ENCODE data around the gene UGT1A10.
A peak's percentile ranks its signal among the peaks of the same experiment; 100 is the strongest.

Gene UGT1A10

GRCh38 chr2:233638836-233639235, 2.6 kb downstream of the UGT1A10 start:
- TF ChIP-seq USF1 (IDR thresholded peaks at IDR 0.05) (no peak), NFIC (IDR thresholded peaks at IDR 0.05) (no peak), TCF12 (IDR thresholded peaks at IDR 0.05; ENCODE audit: low read depth) (no peak), TEAD4 (IDR thresholded peaks at IDR 0.05) (no peak), EGR1 (IDR thresholded peaks at IDR 0.05) (no peak), EP300 (IDR thresholded peaks at IDR 0.05; ENCODE audit: borderline replicate concordance) (no peak), REST (IDR thresholded peaks at IDR 0.05; ENCODE audit: low read depth) (no peak), MAX (IDR thresholded peaks at IDR 0.05) (no peak), YY1 (IDR thresholded peaks at IDR 0.05; ENCODE audit: low read depth) (no peak)

- TF ChIP-seq RAD21 (IDR thresholded peaks at IDR 0.05; ENCODE audit: low read depth) (no peak), FOXM1 (IDR thresholded peaks at IDR 0.05; ENCODE audit: borderline replicate concordance, low read depth) (no peak), NFIC (IDR thresholded peaks at IDR 0.05) (no peak), TAF1 (IDR thresholded peaks at IDR 0.05; ENCODE audit: low read depth) (no peak), YY1 (IDR thresholded peaks at IDR 0.05; ENCODE audit: low read depth) (no peak), ZBTB7A (IDR thresholded peaks at IDR 0.05; ENCODE audit: low read depth) (no peak), REST (IDR thresholded peaks at IDR 0.05; ENCODE audit: low read depth) (no peak), EP300 (IDR thresholded peaks at IDR 0.05; ENCODE audit: borderline replicate concordance) (no peak), EGR1 (IDR thresholded peaks at IDR 0.05) (no peak), MAX (IDR thresholded peaks at IDR 0.05) (no peak), TCF12 (IDR thresholded peaks at IDR 0.05; ENCODE audit: low read depth) (no peak), CEBPB (IDR thresholded peaks at IDR 0.05) (no peak), USF1 (IDR thresholded peaks at IDR 0.05) (no peak), TEAD4 (IDR thresholded peaks at IDR 0.05) (no peak), CREB1 (IDR thresholded peaks at IDR 0.05; ENCODE audit: low read depth) (no peak)
These were observed 3.6 kb downstream of the UGT1A10 start for GRCh38 chr2:233639860-233640259.

GRCh38 chr2:233643128-233643527, 6.9 kb downstream of the UGT1A10 start:
- TF ChIP-seq TCF12 (IDR thresholded peaks at IDR 0.05; ENCODE audit: low read depth), result no peak
- TF ChIP-seq USF1 (IDR thresholded peaks at IDR 0.05), result no peak
- no peak for TF ChIP-seq CREB1 (IDR thresholded peaks at IDR 0.05; ENCODE audit: low read depth)
- TF ChIP-seq EP300 (IDR thresholded peaks at IDR 0.05; ENCODE audit: borderline replicate concordance), result no peak
- no peak for TF ChIP-seq ZBTB7A (IDR thresholded peaks at IDR 0.05; ENCODE audit: low read depth)
- TF ChIP-seq RAD21 (IDR thresholded peaks at IDR 0.05; ENCODE audit: low read depth), result peak; percentile 26; the same call in 1 of the 2 replicates
- TF ChIP-seq TAF1 (IDR thresholded peaks at IDR 0.05; ENCODE audit: low read depth), result no peak
- no peak for TF ChIP-seq CEBPB (IDR thresholded peaks at IDR 0.05)
- TF ChIP-seq MAX (IDR thresholded peaks at IDR 0.05), result no peak

- TF ChIP-seq EGR1 (IDR thresholded peaks at IDR 0.05), result no peak
- no peak for TF ChIP-seq REST (IDR thresholded peaks at IDR 0.05; ENCODE audit: low read depth)
These were observed 14.7 kb downstream of the UGT1A10 start for GRCh38 chr2:233650981-233651380.

All from Ishikawa (cell line).